Measurements from ENCODE around the gene TEX2. TPM values are rescaled to one million over a fixed set of nuclear protein-coding genes. Genes with fewer than 3 reads are reported as not detected.

TEX2 gene
- total and polyA plus RNA-seq, 9 of the 15 experiments (the other 6 are each of a cell fraction or from before 2014, with no cell fraction given): 4.1 to 27.6 (median 19.3) TPM

DNA sequence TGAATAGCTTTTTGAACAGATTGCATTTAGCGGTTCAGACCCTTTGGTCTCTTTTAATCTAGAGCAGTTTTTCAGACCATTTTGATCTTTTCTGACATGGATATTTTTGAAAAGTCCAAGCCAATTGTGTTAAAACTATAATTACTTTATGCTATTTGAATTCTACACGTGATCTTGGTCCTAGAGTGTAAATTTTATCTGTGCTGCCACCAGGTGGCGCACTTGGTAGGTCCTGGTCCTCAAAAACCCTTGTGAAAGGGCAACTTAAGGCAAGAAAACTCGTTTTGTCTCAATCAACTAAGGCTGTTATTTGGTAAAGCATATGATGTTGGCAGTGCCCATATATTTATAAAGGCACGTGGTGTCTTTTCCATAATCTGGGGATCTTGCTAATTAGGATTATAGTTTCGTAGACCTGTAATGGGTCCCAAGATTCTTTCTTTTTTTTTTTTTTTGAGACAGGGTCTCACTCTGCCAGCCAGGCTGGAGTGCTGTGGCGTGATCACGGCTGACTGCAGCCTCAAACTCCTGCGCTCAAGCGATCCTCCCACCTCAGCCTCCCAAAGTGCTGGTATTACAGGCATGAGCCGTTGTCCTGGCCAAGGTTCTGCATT is 43.9 kb upstream of the TEX2 start (continued):
- TF ChIP-seq, protein P1, sequence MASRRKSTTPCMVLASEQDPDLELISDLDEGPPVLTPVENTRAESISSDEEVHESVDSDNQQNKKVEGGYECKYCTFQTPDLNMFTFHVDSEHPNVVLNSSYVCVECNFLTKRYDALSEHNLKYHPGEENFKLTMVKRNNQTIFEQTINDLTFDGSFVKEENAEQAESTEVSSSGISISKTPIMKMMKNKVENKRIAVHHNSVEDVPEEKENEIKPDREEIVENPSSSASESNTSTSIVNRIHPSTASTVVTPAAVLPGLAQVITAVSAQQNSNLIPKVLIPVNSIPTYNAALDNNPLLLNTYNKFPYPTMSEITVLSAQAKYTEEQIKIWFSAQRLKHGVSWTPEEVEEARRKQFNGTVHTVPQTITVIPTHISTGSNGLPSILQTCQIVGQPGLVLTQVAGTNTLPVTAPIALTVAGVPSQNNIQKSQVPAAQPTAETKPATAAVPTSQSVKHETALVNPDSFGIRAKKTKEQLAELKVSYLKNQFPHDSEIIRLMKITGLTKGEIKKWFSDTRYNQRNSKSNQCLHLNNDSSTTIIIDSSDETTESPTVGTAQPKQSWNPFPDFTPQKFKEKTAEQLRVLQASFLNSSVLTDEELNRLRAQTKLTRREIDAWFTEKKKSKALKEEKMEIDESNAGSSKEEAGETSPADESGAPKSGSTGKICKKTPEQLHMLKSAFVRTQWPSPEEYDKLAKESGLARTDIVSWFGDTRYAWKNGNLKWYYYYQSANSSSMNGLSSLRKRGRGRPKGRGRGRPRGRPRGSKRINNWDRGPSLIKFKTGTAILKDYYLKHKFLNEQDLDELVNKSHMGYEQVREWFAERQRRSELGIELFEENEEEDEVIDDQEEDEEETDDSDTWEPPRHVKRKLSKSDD (conservative IDR thresholded peaks at IDR 0.05; ENCODE audit: low read length): no peak
- TF ChIP-seq, protein P2, sequence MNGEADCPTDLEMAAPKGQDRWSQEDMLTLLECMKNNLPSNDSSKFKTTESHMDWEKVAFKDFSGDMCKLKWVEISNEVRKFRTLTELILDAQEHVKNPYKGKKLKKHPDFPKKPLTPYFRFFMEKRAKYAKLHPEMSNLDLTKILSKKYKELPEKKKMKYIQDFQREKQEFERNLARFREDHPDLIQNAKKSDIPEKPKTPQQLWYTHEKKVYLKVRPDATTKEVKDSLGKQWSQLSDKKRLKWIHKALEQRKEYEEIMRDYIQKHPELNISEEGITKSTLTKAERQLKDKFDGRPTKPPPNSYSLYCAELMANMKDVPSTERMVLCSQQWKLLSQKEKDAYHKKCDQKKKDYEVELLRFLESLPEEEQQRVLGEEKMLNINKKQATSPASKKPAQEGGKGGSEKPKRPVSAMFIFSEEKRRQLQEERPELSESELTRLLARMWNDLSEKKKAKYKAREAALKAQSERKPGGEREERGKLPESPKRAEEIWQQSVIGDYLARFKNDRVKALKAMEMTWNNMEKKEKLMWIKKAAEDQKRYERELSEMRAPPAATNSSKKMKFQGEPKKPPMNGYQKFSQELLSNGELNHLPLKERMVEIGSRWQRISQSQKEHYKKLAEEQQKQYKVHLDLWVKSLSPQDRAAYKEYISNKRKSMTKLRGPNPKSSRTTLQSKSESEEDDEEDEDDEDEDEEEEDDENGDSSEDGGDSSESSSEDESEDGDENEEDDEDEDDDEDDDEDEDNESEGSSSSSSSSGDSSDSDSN (IDR thresholded peaks at IDR 0.05; ENCODE audit: borderline replicate concordance in 1 of 2, low read depth in 2 of 2, low read length in 2 of 2): peak in 1 of 2 experiments; percentile 41; a peak in 1 of 4 replicates
- TF ChIP-seq NR2C1 (IDR thresholded peaks at IDR 0.05) (no peak), NR2C1 (tag; IDR thresholded peaks at IDR 0.05) (no peak), ETV6 (IDR thresholded peaks at IDR 0.05; ENCODE audit: borderline replicate concordance in 1 of 2, low read depth in 2 of 2, low read length in 1 of 2) (no peak), ETV6 (CRISPR knock-in tag; IDR thresholded peaks at IDR 0.05; ENCODE audit: borderline replicate concordance) (no peak), REST (IDR thresholded peaks at IDR 0.05; ENCODE audit: borderline replicate concordance) (peak; percentile 71; the same call in 1 of the 2 replicates), REST (CRISPR knock-in tag; IDR thresholded peaks at IDR 0.05; ENCODE audit: low read depth) (no peak), MLLT1 (IDR thresholded peaks at IDR 0.05) (no peak)
- TF ChIP-seq, protein P3, sequence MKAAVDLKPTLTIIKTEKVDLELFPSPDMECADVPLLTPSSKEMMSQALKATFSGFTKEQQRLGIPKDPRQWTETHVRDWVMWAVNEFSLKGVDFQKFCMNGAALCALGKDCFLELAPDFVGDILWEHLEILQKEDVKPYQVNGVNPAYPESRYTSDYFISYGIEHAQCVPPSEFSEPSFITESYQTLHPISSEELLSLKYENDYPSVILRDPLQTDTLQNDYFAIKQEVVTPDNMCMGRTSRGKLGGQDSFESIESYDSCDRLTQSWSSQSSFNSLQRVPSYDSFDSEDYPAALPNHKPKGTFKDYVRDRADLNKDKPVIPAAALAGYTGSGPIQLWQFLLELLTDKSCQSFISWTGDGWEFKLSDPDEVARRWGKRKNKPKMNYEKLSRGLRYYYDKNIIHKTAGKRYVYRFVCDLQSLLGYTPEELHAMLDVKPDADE (conservative IDR thresholded peaks at IDR 0.05; ENCODE audit: control insufficient read depth, low read depth, low read length): no peak
